A549 (cell line): ENCODE measurements around the gene RNGTT. TPM values are rescaled to one million over a fixed set of nuclear protein-coding genes. Genes with fewer than 3 reads are reported as not detected.

Source experiments
- ATAC-seq, 2 experiments: fragments of 200-7000 bp in 1 of 2; fragments of >200 bp in 1 of 2; cut with Nextera tagmentation in 1 of 2; cut with Tn5 transposase in 1 of 2; 3 replicates each; pipeline versions ENCODE4 v1.8.0 to v1.9.1; 2018 to 2020; ENCODE audit warnings: mild to moderate bottlenecking in 1 of 2, moderate library complexity in 1 of 2
- CTCF ChIA-PET: fragments of 300-600 bp; sonication (Branson Sonifier 250); formaldehyde crosslinking; extraction: SDS; loops from one replicate; lab custom pipeline; 2021; ENCODE audit warnings: antibody characterized with exemption, inconsistent platforms; lab: Yijun Ruan, JAX
- POLR2A ChIA-PET: fragments of 350-600 bp; formaldehyde crosslinking; extraction: SDS; loops from one replicate; lab custom pipeline; 2021; ENCODE audit warnings: antibody characterized with exemption, inconsistent platforms; lab: Yijun Ruan, JAX
- DNase-seq, 2 experiments: peaks; one replicate each; pipeline versions ENCODE4 v3.0.0 to v3.0.0-alpha.2; 2011 to 2016; ENCODE audit warnings: low read depth in 1 of 2, low spot score in 1 of 2
- FAIRE-seq: peaks from 2 replicates; lab custom pipeline; 2011; peaks lifted over from hg19 to GRCh38; lab: Jason Lieb, UNC
- H3K27ac ChIP-seq, 2 experiments: fragments of >200 bp; sonication (Bioruptor Twin); formaldehyde crosslinking; 3 replicates each; pipeline ENCODE4 v1.5.1; 2016 to 2017
- H3K4me1 ChIP-seq: fragments of >200 bp; sonication (Bioruptor Twin); formaldehyde crosslinking; 3 replicates; pipeline ENCODE4 v1.6.1; 2016
- H3K4me2 ChIP-seq: fragments of >200 bp; sonication (Bioruptor Twin); formaldehyde crosslinking; 3 replicates; pipeline ENCODE4 v1.6.1; 2016
- H3K4me3 ChIP-seq: fragments of >200 bp; sonication (Bioruptor Twin); formaldehyde crosslinking; 3 replicates; pipeline ENCODE4 v1.5.1; 2016
- H3K9me3 ChIP-seq: fragments of >200 bp; sonication (Bioruptor Twin); formaldehyde crosslinking; 3 replicates; pipeline ENCODE4 v1.6.1; 2016
- CBX2 ChIP-seq: fragments of 200-600 bp; sonication (generic); IDR thresholded peaks from 2 replicates; pipeline ENCODE4 v1.6.1; 2016; ENCODE audit warnings: low read depth, mild to moderate bottlenecking, borderline replicate concordance
- CHD2 ChIP-seq: fragments of 150-350 bp; IDR thresholded peaks from 2 replicates; pipeline ENCODE4 v1.6.1; 2014; ENCODE audit warnings: low read length; ENCODE audit not compliant: partially characterized antibody
- CHD4 ChIP-seq: fragments of 200-600 bp; sonication (generic); IDR thresholded peaks from 2 replicates; pipeline ENCODE4 v1.6.1; 2016; ENCODE audit warnings: antibody characterized with exemption, mild to moderate bottlenecking, borderline replicate concordance
- CTCF ChIP-seq: fragments of >200 bp; sonication (Bioruptor Twin); formaldehyde crosslinking; IDR thresholded peaks from 3 replicates; pipeline ENCODE4 v1.5.1; 2016
- EP300 ChIP-seq, 2 experiments: fragments of >200 bp; sonication (Bioruptor Twin); formaldehyde crosslinking; IDR thresholded peaks; 2 replicates in 1 of 2; 3 replicates in 1 of 2; pipeline ENCODE4 v1.6.1; 2016 to 2017
- FOSB ChIP-seq: fragments of 250-450 bp; sonication (Bioruptor Pico); IDR thresholded peaks from 2 replicates; pipeline ENCODE4 v1.5.0; 2020; ENCODE audit warnings: mild to moderate bottlenecking, moderate library complexity
- FOXS1 ChIP-seq: fragments of 250-450 bp; sonication (Bioruptor Pico); IDR thresholded peaks from 2 replicates; pipeline ENCODE4 v1.5.0; 2020; ENCODE audit warnings: mild to moderate bottlenecking, moderate library complexity
- HMGXB4 ChIP-seq: fragments of 250-450 bp; sonication (Bioruptor Pico); IDR thresholded peaks from 2 replicates; pipeline ENCODE4 v1.5.0; 2021; ENCODE audit warnings: mild to moderate bottlenecking, moderate library complexity, borderline replicate concordance
- HOXA7 ChIP-seq: fragments of 250-450 bp; sonication (Bioruptor Pico); IDR thresholded peaks from 2 replicates; pipeline ENCODE4 v1.5.0; 2020; ENCODE audit warnings: mild to moderate bottlenecking, moderate library complexity
- HOXB13 ChIP-seq: fragments of 250-450 bp; sonication (Bioruptor Pico); IDR thresholded peaks from 2 replicates; pipeline ENCODE4 v1.5.0; 2020; ENCODE audit warnings: low read depth, mild to moderate bottlenecking, moderate library complexity
- JUN ChIP-seq, 2 experiments: fragments of >200 bp; sonication (Bioruptor Twin); formaldehyde crosslinking; IDR thresholded peaks; 2 replicates in 1 of 2; 3 replicates in 1 of 2; pipeline ENCODE4 v1.6.1; 2016 to 2017
- JUNB ChIP-seq: fragments of >200 bp; sonication (Bioruptor Twin); formaldehyde crosslinking; IDR thresholded peaks from 2 replicates; pipeline ENCODE4 v1.6.1; 2016
- KDM5A ChIP-seq: fragments of 200-600 bp; sonication (generic); IDR thresholded peaks from 2 replicates; pipeline ENCODE4 v1.6.1; 2016; ENCODE audit warnings: antibody characterized with exemption, mild to moderate bottlenecking
- MAX ChIP-seq: IDR thresholded peaks from 2 replicates; pipeline ENCODE4 v1.6.1; 2012
- MAZ ChIP-seq: fragments of 150-350 bp; IDR thresholded peaks from 2 replicates; pipeline ENCODE4 v1.6.1; 2014; ENCODE audit warnings: antibody characterized with exemption, low read depth, low read length, borderline replicate concordance
- MYC ChIP-seq: IDR thresholded peaks from 2 replicates; pipeline ENCODE4 v1.6.1; 2012; ENCODE audit warnings: mild to moderate bottlenecking, inconsistent platforms, low read length, improper control_type of control experiment, borderline replicate concordance
- NPAS2 ChIP-seq: fragments of 250-450 bp; sonication (Bioruptor Pico); IDR thresholded peaks from 2 replicates; pipeline ENCODE4 v1.8.0; 2022; ENCODE audit warnings: mild to moderate bottlenecking, moderate library complexity, borderline replicate concordance
- PHF8 ChIP-seq: fragments of 200-600 bp; sonication (generic); IDR thresholded peaks from 2 replicates; pipeline ENCODE4 v1.6.1; 2016; ENCODE audit warnings: low read depth, mild to moderate bottlenecking, antibody characterized with exemption, moderate library complexity, borderline replicate concordance
- RARB ChIP-seq: fragments of 250-450 bp; sonication (Bioruptor Pico); IDR thresholded peaks from 2 replicates; pipeline ENCODE4 v1.8.0; 2021; ENCODE audit warnings: mild to moderate bottlenecking, moderate library complexity
- RNF2 ChIP-seq: fragments of 200-600 bp; sonication (generic); IDR thresholded peaks from 2 replicates; pipeline ENCODE4 v1.6.1; 2016; ENCODE audit warnings: low read depth, mild to moderate bottlenecking, antibody characterized with exemption, moderate library complexity, borderline replicate concordance
- SREBF2 ChIP-seq: fragments of 450-650 bp; IDR thresholded peaks from 2 replicates; pipeline ENCODE4 v1.6.1; 2014; ENCODE audit warnings: mild to moderate bottlenecking, moderate library complexity
- TP53 ChIP-seq: fragments of 250-450 bp; sonication (Bioruptor Pico); IDR thresholded peaks from 2 replicates; pipeline ENCODE4 v1.5.0; 2021; ENCODE audit warnings: mild to moderate bottlenecking, moderate library complexity
- USF2 ChIP-seq: fragments of 450-650 bp; IDR thresholded peaks from 2 replicates; pipeline ENCODE4 v1.6.1; 2014; ENCODE audit warnings: antibody characterized with exemption
- WGBS: methylation state at CpG from one replicate; pipeline ENCODE4 v1.1.6; 2017; ENCODE audit errors: missing lambda C conversion rate; 5-methylcytosine and 5-hydroxymethylcytosine counted together
- polyA plus RNA-seq, 4 experiments: library from polyadenylated mRNA; depleted of rRNA in 3 of 4; stranded (reverse); fragments of >200 nt; fragmentation: RNase III in 1 of 4; extraction: RNeasy Plus Mini Kit Qiagen cat#74134 plus additional on column Dnase treatment in 1 of 4; gene quantifications; 2 replicates in 3 of 4; 3 replicates in 1 of 4; pipeline ENCODE4 v1.2.3, GENCODE V29; 2011 to 2017
- TF ChIP-seq, protein P1 (sequence below): IDR thresholded peaks from 2 replicates; pipeline ENCODE4 v1.6.1; 2012

The RNGTT gene
- polyA plus RNA-seq, 2 of the 4 experiments (the other 2 are of a cell fraction): 11.6 to 15.0 TPM

- WGBS: 68% methylated on average over 4 of the region's 4 CpGs
- DNase-seq: no peak
- Histone ChIP-seq H3K9me3 (no peaks in the 10 kb centered on the region), H3K27ac (no peak overlapping the region), H3K4me1 (no peaks in the 10 kb centered on the region), H3K4me3 (no peak overlapping the region), H3K4me2 (no peak overlapping the region)
- TF ChIP-seq JUN (IDR thresholded peaks at IDR 0.05): no peak
- TF ChIP-seq HMGXB4 (CRISPR knock-in tag): no peak
- no peak for TF ChIP-seq USF2
- TF ChIP-seq MYC: no peak
- TF ChIP-seq FOSB (CRISPR knock-in tag): no peak
- no peak for TF ChIP-seq EP300 (IDR thresholded peaks at IDR 0.05)
- TF ChIP-seq SREBF2: no peak
- no peak for TF ChIP-seq MAX
- no peak for TF ChIP-seq TP53
- TF ChIP-seq PHF8: no peak
- TF ChIP-seq HOXA7 (CRISPR knock-in tag): no peak
- no peak for TF ChIP-seq FOXS1 (CRISPR knock-in tag)
- TF ChIP-seq HOXB13: no peak
- TF ChIP-seq, protein P1, sequence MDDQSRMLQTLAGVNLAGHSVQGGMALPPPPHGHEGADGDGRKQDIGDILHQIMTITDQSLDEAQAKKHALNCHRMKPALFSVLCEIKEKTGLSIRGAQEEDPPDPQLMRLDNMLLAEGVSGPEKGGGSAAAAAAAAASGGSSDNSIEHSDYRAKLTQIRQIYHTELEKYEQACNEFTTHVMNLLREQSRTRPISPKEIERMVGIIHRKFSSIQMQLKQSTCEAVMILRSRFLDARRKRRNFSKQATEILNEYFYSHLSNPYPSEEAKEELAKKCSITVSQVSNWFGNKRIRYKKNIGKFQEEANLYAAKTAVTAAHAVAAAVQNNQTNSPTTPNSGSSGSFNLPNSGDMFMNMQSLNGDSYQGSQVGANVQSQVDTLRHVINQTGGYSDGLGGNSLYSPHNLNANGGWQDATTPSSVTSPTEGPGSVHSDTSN: no peak
- no peak for TF ChIP-seq CHD2
- no peak for TF ChIP-seq NPAS2 (CRISPR knock-in tag)
- no peak for TF ChIP-seq JUNB
- no peak for TF ChIP-seq CBX2
- no peak for TF ChIP-seq CHD4
- no peak for ATAC-seq
- POLR2A ChIA-PET: no interaction called here
- CTCF ChIA-PET: no interaction called here
- no peak for FAIRE-seq
Measured at GRCh38 chr6:88596801-88597200, 366.6 kb downstream of the RNGTT start.

- Histone ChIP-seq H3K4me1 (no peaks in the 10 kb centered on the region), H3K4me3 (no peak overlapping the region), H3K9me3 (no peaks in the 10 kb centered on the region), H3K27ac (no peak overlapping the region), H3K4me2 (no peak overlapping the region)
- no peak for DNase-seq
- ChIA-PET CTCF (no interaction called here), POLR2A (no interaction called here)
- no peak for ATAC-seq
- no peak for FAIRE-seq
- WGBS: 50% methylated on average over 3 of the region's 3 CpGs
- TF ChIP-seq SREBF2: no peak
- no peak for TF ChIP-seq KDM5A
- TF ChIP-seq TP53: no peak
- TF ChIP-seq CTCF: no peak
- TF ChIP-seq RARB (CRISPR knock-in tag): no peak
- no peak for TF ChIP-seq MYC
- no peak for TF ChIP-seq RNF2
- TF ChIP-seq NPAS2 (CRISPR knock-in tag): no peak
- TF ChIP-seq MAZ: no peak
Measured at GRCh38 chr6:88588938-88589337, 374.5 kb downstream of the RNGTT start.
